HL-60 (cell line): ENCODE results near the gene GNAQ.

Experiments used
- CTCF ChIP-seq: IDR thresholded peaks from one replicate; pipeline ENCODE4 v1.5.1; 2011; ENCODE audit warnings: low read length, control low read depth, inconsistent platforms; ENCODE audit not compliant: insufficient read depth
- GABPA ChIP-seq: IDR thresholded peaks from 2 replicates; pipeline ENCODE4 v1.6.1; 2012; ENCODE audit warnings: low read depth
- POLR2AphosphoS5 ChIP-seq: IDR thresholded peaks from 2 replicates; pipeline ENCODE4 v1.6.1; 2012; ENCODE audit warnings: low read depth
- REST ChIP-seq: IDR thresholded peaks from 2 replicates; pipeline ENCODE4 v1.6.1; 2012; ENCODE audit warnings: low read depth; ENCODE audit not compliant: insufficient replicate concordance
- SPI1 ChIP-seq: IDR thresholded peaks from 2 replicates; pipeline ENCODE4 v1.6.1; 2012; ENCODE audit warnings: low read depth, mild to moderate bottlenecking, borderline replicate concordance

- TF ChIP-seq CTCF = no peak
- TF ChIP-seq REST = no peak
- no peak for TF ChIP-seq SPI1
- no peak for TF ChIP-seq POLR2AphosphoS5
- TF ChIP-seq GABPA = no peak
These were observed 50.3 kb downstream of the GNAQ start for GRCh38 chr9:77981332-77981731.
